GM12891 (cell line): Measurements from ENCODE around the gene DDX31.

ENCODE experiments used
- PAX5 ChIP-seq: IDR thresholded peaks from 2 replicates; pipeline ENCODE4 v1.6.1; 2011; ENCODE audit warnings: low read length, moderate library complexity, mild to moderate bottlenecking; ENCODE audit not compliant: insufficient read depth, severe bottlenecking
- POLR2A ChIP-seq: IDR thresholded peaks from 2 replicates; pipeline ENCODE4 v1.6.1; 2011; ENCODE audit warnings: low read depth, low read length, control low read depth
- POLR2AphosphoS5 ChIP-seq: IDR thresholded peaks from 2 replicates; pipeline ENCODE4 v1.6.1; 2011; ENCODE audit warnings: low read depth, low read length, control low read depth
- TAF1 ChIP-seq: IDR thresholded peaks from 2 replicates; pipeline ENCODE4 v1.6.1; 2011; ENCODE audit warnings: low read depth, low read length, control low read depth

- no peak for TF ChIP-seq POLR2A
- no peak for TF ChIP-seq POLR2AphosphoS5
- TF ChIP-seq PAX5 = no peak
- no peak for TF ChIP-seq TAF1
Measured at GRCh38 chr9:132648283-132648682, 21.5 kb downstream of the DDX31 start.
